IPS-11a (cell line): ENCODE measurements around the gene ELOB.

ENCODE experiments used
- H3K4me3 ChIP-seq: one replicate; pipeline ENCODE4 v1.5.1; 2013; ENCODE audit warnings: low read depth, low read length, control low read depth

The ELOB gene

GRCh38 chr16:2751577-2752034, 25.5 kb downstream of the ELOB start:
- peak overlapping the region; percentile 96 for H3K4me3 ChIP-seq

DNA sequence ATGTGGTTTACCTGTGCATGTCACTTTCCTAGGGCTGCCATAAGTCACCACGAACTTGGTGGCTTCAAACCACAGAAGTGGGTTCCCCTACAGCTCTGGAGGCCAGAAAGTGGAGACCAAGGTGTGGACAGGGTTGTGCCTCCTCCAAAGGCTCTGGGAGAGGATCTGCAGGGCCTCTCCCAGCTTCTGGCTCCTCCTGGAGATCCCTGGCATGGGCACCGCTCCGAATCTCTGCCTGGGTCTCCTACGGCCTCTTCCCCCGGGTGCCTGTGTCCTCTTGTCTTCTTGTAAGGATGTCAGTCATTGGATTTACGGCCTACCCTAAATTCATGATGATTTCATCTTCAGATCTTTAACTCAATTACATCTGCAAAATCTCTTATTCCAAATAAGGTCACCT, 27.1 kb downstream of the ELOB start:
- H3K4me3 ChIP-seq, result no peak overlapping the region

- no peak overlapping the region for H3K4me3 ChIP-seq
These were observed 27.6 kb downstream of the ELOB start for GRCh38 chr16:2749476-2749875.

- no peak overlapping the region for H3K4me3 ChIP-seq
These were observed 28.2 kb downstream of the ELOB start for GRCh38 chr16:2748757-2749455.

DNA sequence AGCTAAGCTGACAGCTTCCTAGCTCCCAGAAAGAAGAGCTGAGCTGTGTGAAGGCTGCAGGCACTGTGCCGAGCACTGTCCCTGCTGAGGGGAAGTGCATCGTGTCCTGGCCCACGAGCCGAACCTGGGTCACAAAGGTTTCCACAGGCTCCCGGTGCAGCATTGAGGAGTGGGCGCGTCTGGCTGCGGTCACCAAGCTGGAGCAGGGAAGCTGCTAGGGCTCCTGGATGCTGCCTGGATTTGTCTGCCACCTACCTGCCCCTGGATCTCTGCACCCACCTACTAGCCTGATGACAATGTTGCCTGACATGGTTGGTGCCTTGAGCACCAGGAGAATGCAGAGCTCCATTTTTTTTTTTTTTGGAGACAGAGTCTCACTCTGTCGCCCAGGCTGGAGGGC, 31.1 kb downstream of the ELOB start:
- no peak overlapping the region for H3K4me3 ChIP-seq

DNA sequence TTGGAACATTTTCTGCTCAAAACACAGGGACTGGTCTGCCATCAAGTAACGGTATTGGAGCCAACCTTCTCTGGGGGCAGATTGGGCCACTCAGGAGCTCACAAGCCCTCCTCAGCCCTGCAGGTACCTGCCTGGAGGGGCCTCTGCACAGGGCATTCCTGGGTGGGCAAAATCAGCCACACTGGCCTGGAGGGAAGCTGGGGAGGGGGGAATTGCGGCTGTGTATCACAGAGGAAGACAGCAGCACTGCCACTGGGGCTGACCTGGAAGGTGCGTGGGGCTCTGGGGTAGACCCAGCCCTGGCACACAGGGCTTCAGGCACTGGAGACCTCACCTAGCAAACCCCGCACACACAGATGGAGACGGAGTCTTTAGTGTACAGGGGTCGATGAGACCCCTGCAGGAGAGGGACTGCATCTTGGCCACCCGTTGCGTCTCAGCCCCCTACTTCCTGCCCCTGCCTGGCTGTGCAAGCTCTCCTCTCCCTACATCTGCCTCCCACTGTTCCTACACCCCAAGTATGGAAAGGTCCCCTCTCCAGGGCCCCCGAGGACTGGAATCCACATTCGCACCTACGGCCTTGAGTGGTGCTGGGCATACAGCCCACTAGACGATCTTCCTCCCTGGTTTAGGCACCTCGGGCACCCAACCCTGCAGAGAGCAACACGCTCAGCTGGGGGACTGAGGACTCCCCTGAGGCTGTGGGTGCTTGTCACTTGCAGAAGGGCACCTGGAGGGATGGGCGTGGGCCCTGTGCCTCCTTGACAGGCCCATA, 31.8 kb downstream of the ELOB start:
- no peak overlapping the region for H3K4me3 ChIP-seq

DNA sequence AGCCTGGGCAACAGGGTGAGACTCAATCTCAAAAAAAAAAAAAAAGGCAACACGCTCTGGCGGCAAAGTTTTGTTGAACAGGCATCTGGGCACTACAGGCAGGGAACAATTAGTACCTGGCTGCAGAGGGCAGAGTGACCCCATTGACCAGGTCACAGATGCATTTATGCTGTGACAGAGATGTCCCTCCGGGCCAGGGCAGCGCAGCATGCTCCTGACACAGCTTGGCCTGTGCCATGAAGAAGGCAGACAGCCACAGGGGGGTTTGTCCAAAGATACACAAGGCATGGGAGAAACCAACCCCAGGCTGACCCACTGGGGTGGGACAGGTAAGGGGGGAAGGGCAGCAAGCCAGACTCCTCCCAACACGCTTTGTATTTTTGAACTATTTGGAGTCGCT, 32.4 kb downstream of the ELOB start:
- H3K4me3 ChIP-seq, result no peak overlapping the region

- no peak overlapping the region for H3K4me3 ChIP-seq
These were observed 33.9 kb downstream of the ELOB start for GRCh38 chr16:2743007-2743810.

DNA sequence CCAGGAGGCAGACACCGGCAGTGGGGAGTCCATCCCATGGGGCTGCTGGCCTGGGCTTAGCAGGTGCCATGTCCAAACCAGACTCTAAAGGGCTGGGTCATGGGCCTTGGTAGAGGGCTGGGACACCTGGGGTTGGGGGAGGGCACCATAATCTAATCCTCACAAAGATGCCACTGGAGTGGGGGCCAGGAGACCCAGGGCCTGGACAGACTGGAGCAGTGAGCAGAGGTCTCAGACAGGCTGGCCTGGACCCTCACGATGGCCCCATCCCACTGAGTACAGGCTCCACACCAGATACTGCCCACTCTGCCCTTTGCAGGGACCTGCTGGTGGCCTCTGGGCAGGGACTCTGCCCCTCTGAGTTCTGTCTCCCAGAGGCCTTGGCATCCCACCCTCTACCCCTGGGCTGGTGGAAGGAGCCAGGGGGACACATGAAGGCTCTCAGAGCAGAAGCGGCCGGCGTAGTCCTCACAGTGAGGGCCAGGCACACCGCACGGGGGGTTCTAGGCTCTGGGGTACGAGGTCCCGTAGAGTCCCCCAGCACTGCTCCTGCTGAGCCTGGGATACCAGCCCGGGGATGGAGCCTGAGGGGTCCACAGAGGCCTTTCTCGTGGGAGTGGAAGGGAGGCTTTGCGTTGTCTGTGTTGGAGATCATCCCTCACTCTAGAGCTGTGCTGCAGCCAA, 34.6 kb downstream of the ELOB start:
- no peak overlapping the region for H3K4me3 ChIP-seq

DNA sequence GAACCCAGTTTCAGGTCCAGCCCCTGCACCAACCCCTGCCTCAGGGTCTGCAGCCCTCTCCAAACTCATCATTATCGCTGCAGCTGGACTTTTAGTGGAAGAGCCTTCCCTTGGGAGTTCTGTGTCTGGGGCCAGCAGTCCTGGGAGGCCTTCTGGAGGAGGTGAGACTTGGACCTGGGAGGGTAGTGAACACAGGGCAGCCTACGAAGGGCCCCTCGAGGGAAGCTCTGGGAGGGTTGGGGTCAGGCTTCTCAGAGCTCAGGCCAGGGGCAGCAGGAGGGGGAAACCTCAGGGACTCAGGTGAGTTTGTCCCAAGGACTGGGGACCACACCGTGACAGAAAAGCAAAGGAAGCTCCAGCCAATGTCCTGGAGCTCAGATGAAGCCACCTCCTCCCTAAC, 35.9 kb downstream of the ELOB start:
- H3K4me3 ChIP-seq, result no peak overlapping the region

- H3K4me3 ChIP-seq, result no peak overlapping the region
These were observed 36.6 kb downstream of the ELOB start for GRCh38 chr16:2740476-2740875.

GRCh38 chr16:2739625-2740430, 37.3 kb downstream of the ELOB start:
- no peak overlapping the region for H3K4me3 ChIP-seq

DNA sequence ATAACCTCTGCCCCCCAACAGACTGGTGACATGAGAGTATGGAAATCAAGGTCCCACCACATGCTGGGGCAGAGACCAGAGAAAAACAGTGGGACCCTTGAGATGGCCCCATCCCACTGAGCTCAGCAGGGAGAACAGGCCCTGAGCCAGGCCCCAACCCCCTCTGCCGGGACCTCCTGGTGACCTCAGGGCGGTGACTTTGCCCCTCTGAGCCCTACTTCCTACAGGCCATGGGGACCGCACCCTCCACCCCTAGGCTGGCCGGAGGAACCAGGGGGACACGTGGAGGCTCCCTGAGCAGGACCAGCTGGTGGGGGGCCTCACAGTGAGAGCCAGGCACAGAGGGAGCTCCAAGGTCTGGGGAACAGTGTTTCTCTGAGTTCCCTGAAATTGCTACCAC, 38.5 kb downstream of the ELOB start:
- H3K4me3 ChIP-seq, result no peak overlapping the region

GRCh38 chr16:2737895-2738418, 39.1 kb downstream of the ELOB start:
- H3K4me3 ChIP-seq, result no peak overlapping the region

- no peak overlapping the region for H3K4me3 ChIP-seq
These were observed 39.9 kb downstream of the ELOB start for GRCh38 chr16:2737238-2737605.

DNA sequence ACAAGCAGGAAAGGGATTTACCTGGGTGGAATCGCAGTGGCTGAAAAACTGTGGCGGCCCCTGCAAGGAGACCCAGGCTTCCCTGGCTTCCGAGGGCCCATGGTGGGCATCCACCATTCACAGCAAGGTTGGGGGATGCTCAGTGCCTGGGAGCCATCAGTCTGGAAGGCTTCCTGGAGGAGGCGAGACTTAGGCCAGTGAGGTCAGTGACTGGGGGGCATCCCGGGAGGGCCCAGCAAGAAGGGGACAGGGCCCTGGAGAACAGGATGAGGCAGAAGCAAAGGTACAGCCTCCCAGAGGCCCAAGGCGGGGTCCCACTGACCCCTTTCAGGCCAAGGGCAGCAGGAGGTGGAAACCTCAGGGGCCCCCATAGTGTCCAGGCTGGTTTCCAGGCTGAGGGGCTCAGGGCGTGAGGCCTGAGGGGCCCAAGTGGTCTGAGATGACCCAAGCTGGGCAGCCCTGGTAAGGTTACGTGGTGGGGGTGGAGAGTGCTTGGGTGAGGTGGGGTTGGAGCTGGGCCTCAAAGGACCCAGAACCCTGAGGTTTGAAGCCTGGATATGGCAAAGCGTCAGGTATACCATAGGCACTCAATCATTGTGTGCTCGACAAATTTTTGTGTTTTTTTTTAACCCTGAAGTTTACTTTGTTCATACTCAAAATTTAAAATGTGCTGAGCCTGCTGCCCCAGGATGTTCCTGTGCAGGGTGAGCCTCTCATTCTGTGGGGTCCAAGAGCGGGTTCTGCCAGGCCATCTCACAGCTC, 40.4 kb downstream of the ELOB start:
- no peak overlapping the region for H3K4me3 ChIP-seq

- no peak overlapping the region for H3K4me3 ChIP-seq
These were observed 42.1 kb downstream of the ELOB start for GRCh38 chr16:2734844-2735515.

GRCh38 chr16:2728034-2728433, 49.0 kb downstream of the ELOB start:
- no peak overlapping the region for H3K4me3 ChIP-seq

GRCh38 chr16:2726923-2727322, 50.2 kb downstream of the ELOB start:
- H3K4me3 ChIP-seq, result no peak overlapping the region
